GM19468 (cell line): ENCODE measurements around the gene ISL2.

Experiments used
- ATAC-seq: cut with Tn5 transposase; IDR thresholded peaks from one replicate; pipeline ENCODE4 v1.9.1; 2021; ENCODE audit warnings: mild to moderate bottlenecking, moderate library complexity, moderate number of reproducible peaks; ENCODE audit not compliant: unreplicated experiment; ENCODE audit errors: extremely low read depth

Gene ISL2

GRCh38 chr15:76341366-76342057 lies 4.9 kb downstream of the ISL2 start:
- ATAC-seq, result no peak

DNA sequence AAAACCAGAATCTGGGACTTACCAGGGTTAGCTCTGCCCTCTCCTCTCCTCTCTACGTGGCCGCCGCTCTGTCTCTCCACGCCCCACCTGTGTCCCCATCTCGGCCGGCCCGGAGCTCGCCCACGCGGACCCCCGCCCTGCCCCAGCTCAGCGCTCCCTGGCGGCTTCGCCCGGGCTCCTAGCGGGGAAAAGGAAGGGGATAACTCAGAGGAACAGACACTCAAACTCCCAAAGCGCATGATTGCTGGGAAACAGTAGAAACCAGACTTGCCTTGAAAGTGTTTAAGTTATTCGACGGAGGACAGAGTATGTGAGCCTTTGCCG lies 5.4 kb downstream of the ISL2 start:
- no peak for ATAC-seq

- ATAC-seq, result no peak
Observed at GRCh38 chr15:76342382-76343201, 6.0 kb downstream of the ISL2 start.

DNA sequence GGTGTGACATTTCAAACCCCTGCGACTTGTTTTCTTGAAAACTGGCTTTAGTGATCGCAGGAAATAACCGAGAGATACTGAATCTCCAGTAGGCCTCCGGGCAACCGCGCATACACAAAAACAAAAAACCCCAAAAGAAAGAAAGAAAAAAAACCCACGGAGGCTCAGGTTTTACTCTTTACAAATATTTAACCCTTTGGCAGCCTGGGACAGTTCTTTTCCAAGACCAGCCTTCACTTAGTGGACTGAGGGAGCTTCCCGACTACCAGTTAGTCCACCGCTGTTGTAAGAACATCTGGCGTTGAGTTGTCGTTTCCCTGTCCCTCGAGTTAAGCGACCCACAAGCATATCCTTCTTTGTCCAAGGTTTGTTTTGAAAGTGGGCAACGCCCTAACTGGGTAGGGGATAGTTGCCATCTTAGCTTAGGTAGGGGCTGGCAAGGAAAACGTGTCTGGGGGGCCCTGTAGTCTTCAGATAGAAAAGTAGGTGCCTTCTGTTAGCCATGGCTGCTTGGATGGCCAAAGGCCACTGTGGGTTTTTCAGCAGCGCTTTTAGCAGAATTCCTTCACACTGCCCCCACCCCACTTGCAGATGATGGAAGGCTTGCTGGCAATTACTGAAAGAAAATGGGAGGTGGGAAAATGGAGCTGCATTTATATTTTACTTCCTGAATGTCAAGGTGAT lies 6.9 kb downstream of the ISL2 start:
- ATAC-seq, result no peak

DNA sequence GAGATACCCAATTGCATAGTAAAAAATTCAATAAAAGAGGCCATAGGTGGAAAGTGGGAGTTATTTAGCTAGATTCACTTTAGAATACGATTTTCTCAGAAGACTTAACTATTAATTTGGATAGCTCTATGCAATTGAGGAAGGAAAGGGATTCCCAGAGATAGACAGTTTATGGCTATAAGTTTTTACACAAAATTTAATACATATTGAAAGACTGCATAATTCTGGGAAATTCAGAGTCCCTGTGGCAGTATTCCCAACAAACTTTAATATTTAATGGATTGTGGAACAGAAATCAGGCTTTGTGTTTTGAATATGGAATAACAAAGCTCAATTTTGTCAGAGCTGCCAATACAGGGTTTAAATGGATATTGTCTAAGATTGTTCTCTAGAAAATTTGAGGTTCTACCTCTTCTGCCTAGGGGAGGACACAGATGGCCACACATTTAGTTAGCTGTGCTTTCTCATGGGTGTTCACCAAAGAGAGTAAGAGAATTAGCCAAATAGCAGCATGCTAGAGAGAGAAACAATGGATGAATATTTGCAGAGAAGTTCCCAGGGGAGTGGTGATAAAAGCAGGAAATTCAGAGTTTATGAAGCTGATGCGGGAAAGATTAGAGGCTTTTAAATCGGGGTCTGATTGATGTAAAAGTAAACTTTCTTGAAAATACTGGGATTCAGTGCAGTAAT lies 8.5 kb downstream of the ISL2 start:
- no peak for ATAC-seq

GRCh38 chr15:76345583-76345879 lies 9.0 kb downstream of the ISL2 start:
- ATAC-seq, result no peak

DNA sequence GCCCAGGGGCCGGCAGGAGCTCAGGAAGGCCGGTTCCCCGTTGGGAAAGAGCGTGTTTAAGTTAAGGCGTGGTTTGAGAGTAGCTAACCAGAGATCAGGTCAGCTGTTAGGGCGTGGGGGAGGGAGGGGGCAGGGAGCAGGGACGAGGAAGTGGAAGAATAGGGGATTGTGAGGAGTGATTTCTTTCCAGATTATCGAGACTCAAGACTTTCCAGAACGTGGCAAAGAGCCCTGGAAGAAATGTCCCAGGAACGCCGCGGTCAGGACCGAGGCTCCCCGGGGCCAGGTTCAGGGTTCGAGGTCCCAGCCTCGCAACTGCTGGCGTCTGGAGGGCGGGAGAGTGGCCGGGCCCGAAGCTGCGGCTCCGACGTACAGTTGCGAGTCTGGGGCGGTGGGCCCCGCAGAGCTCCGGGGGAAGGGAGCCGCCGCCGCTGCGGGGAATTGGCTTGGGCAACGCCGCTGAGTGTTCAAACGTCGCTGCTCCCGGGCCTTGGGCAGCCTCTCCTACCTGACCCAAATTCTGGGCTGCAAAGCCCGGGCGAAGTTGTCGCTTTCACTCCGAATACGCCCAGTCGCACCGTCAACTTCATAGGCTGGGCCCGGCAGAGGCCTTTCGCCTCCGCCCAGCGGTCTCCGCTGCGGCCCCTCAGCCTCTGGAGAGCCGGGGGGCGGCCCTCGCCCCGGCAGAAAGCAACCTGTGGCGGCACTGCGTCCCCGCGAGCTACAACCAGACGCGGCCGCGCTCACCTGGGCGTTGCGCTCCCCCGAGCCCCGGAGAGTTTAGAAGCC lies 9.5 kb downstream of the ISL2 start:
- ATAC-seq, result no peak

GRCh38 chr15:76346669-76347481 lies 10.3 kb downstream of the ISL2 start:
- no peak for ATAC-seq

DNA sequence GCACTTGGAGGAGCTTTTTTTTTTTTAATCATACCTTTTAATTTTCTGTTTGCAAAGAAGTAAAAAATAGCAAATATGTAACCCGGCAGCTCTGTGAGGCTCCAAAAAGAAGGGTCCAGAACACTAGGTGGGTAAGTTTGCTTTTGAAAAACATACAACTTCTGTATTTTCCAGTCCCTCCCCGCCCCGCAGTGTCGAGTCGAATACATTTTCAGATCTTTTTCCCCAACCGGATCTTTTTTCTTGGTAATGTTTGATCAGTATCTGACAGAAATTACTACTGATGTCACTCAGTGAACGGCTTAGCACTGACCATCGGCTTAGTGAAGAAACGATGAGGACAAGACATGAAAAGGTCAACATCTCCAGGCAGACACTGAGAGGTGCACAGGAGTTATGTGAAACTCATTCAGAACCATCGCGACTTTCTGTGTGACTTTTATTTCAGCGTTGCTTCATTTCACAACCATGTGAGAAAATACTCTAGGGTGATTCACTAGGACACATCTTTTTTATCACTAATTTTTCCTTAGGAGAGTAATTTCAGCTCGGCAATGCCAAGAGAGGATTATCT lies 11.0 kb downstream of the ISL2 start:
- no peak for ATAC-seq

GRCh38 chr15:76349301-76350070 lies 12.9 kb downstream of the ISL2 start:
- no peak for ATAC-seq

DNA sequence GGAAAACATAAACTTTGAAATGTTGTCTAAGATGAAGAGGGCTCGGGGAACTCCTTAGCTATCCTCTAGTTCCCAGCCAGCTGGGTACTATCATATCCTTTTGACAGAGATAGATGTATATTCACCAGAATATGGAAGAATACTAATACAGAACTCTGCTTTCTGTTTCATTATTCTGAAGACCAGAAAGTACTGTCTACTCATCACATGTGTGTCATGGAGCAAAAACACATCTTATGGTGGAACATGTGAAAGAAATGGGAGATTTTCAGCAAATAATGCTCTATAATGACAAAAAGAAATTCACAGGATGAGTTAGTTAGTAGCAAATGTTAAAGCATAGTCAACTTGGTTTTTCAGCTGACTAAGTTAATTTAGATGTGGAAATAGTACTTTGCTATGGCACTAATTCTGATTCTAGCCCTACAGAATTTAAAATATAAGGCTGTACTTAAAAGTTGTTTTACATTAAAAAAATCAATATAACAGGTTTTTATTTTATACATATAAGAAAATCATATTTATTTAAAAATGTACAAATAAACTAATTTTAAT lies 16.5 kb downstream of the ISL2 start:
- no peak for ATAC-seq

GRCh38 chr15:76353903-76354302 lies 17.3 kb downstream of the ISL2 start:
- no peak for ATAC-seq

DNA sequence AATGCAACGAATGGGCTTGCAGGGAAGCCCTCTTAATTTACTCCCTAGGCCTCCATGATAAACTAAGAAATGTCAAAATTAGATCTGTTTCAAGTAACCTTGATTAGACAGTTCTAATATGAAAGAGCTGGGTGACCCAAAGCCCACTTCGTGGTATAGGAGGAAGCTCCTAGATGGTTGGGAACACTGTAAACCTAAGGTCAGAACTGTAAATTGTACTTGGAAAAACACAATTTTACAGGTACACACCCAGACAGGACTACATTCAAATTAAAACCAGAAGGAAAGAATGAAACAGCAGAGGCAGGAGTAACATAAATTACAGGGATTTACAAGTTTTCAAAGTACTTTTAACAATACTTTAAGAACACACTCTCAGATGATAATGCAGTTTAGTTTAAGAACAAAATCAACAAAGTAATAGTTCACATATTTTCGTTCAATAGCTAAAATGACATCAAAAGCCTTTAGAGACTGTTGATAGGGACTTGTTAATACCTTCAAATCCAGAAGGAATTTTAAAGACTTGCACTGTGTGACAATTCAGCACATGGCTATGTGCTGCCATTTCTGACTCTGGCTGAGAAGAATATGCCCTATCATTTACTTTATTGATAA lies 18.4 kb downstream of the ISL2 start:
- ATAC-seq, result no peak

- ATAC-seq, result no peak
Observed at GRCh38 chr15:76358453-76358852, 21.9 kb downstream of the ISL2 start.

DNA sequence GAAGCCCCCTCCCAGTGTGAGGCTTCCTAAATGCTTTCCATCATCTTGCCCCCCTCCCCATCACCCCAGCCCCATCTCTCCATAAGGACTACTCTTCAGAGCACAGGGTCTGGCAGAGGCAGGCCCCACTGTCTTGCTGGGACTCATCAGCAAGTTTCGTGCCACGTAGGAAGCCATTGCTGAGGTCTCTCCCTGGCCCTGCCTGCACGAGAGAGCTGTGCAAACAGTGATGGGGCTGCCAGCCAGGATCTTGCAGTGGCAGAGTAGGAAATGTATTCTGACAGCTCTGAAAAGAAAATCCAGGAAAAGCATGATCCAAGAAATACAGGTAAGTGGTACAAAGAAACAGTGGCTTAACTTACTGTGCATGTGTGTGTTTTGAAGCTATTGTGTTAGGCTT lies 22.6 kb downstream of the ISL2 start:
- ATAC-seq, result no peak

DNA sequence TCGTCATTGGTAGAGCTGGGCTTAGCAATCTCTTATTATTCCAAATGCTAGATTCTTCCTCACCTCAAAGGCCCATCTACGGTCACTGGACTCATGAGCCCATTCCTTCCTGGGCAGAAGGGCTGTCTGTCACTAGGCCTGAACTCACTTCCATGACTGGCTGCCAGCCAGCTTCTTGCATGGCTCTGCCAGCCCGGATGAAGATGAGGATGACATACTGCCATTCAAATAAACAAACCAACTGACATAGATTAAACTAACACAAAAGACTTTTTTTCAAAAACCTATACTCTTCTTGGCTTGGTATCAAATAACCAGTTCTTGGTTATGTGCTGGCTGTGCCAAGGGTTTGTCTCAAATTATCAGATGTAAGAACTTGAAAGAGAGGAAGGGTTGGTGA lies 23.8 kb downstream of the ISL2 start:
- no peak for ATAC-seq

DNA sequence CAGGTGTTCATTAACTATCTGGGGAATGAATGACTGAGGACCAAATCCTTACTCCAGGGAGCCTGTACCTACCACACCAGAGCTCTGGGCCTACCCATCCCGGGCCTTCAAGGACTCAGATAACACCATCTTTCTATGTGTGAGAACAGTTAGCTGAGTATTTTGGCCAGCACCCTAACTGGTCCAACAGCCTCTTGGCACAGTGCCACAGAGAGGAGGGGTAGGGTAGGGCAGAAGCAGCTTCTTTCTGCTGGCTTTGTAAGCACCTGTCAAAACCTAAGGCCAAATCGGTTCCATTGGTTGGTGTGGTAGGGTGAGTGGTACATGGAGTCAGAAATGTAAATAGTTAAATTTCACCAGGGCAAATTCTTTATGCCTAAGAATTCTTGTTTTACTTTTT lies 26.7 kb downstream of the ISL2 start:
- no peak for ATAC-seq

- ATAC-seq, result no peak
Observed at GRCh38 chr15:76366714-76367113, 30.1 kb downstream of the ISL2 start.
